HEK293 (cell line): ENCODE measurements around the gene TANC1.
A peak's percentile ranks its signal among the peaks of the same experiment; 100 is the strongest.

Experiments used
- CTCF ChIA-PET: fragments of 350-600 bp; formaldehyde crosslinking; extraction: SDS; loops from one replicate; lab custom pipeline; 2021; ENCODE audit warnings: antibody characterized with exemption; lab: Yijun Ruan, JAX
- POLR2A ChIA-PET: fragments of 300-600 bp; formaldehyde crosslinking; extraction: SDS; loops from one replicate; lab custom pipeline; 2020; ENCODE audit warnings: antibody characterized with exemption, inconsistent platforms; lab: Yijun Ruan, JAX
- H3K27ac ChIP-seq: fragments of 200-500 bp; sonication (Bioruptor generic); 2 replicates; pipeline ENCODE4 v1.5.1; 2014; ENCODE audit warnings: low read depth, low read length, control low read depth, inconsistent platforms; ENCODE audit errors: extremely low read depth
- H3K36me3 ChIP-seq, 2 experiments: fragments of 200-500 bp in 1 of 2; sonication (Bioruptor generic) in 1 of 2; 1 replicate in 1 of 2; 2 replicates in 1 of 2; pipeline ENCODE4 v1.5.1; 2014 to 2017; ENCODE audit warnings: inconsistent platforms in 2 of 2, low read length in 2 of 2; ENCODE audit not compliant: control insufficient read depth in 2 of 2, insufficient read depth in 1 of 2
- H3K4me1 ChIP-seq: fragments of 200-500 bp; sonication (Bioruptor generic); 2 replicates; pipeline ENCODE4 v1.5.1; 2014; ENCODE audit warnings: mild to moderate bottlenecking, low read length, inconsistent platforms; ENCODE audit not compliant: control insufficient read depth, insufficient read depth
- H3K4me3 ChIP-seq: 2 replicates; pipeline ENCODE4 v1.5.1; 2011; ENCODE audit warnings: low read depth, mild to moderate bottlenecking, control low read depth, low read length, moderate library complexity
- H3K9me3 ChIP-seq: fragments of 200-500 bp; sonication (Bioruptor generic); 2 replicates; pipeline ENCODE4 v1.5.1; 2014; ENCODE audit warnings: low read depth, low read length, inconsistent platforms; ENCODE audit not compliant: control insufficient read depth, insufficient read depth
- CTCF ChIP-seq: fragments of 450-650 bp; formaldehyde crosslinking; IDR thresholded peaks from 2 replicates; pipeline ENCODE4 v1.5.1; 2016; ENCODE audit warnings: missing biosample characterization, missing genetic modification characterization
- KLF1 ChIP-seq: fragments of 450-650 bp; formaldehyde crosslinking; IDR thresholded peaks from 2 replicates; pipeline ENCODE4 v1.5.1; 2016; ENCODE audit warnings: missing biosample characterization, missing genetic modification characterization
- MEIS1 ChIP-seq: sonication (generic); formaldehyde crosslinking; IDR thresholded peaks from 2 replicates; pipeline ENCODE4 v1.8.1; 2022; ENCODE audit warnings: missing genetic modification reagents, mild to moderate bottlenecking, borderline replicate concordance
- MYNN ChIP-seq: fragments of 450-650 bp; formaldehyde crosslinking; IDR thresholded peaks from 2 replicates; pipeline ENCODE4 v1.5.1; 2016; ENCODE audit warnings: missing biosample characterization, missing genetic modification characterization, borderline replicate concordance
- PRDM1 ChIP-seq: fragments of 450-650 bp; formaldehyde crosslinking; IDR thresholded peaks from 2 replicates; pipeline ENCODE4; 2016; ENCODE audit warnings: missing biosample characterization, missing genetic modification characterization
- RBAK ChIP-seq: fragments of 450-650 bp; formaldehyde crosslinking; IDR thresholded peaks from 2 replicates; pipeline ENCODE4 v1.5.1; 2016; ENCODE audit warnings: missing biosample characterization, missing genetic modification characterization
- REST ChIP-seq: fragments of 450-650 bp; formaldehyde crosslinking; IDR thresholded peaks from 2 replicates; pipeline ENCODE4 v1.5.1; 2016; ENCODE audit warnings: missing biosample characterization, missing genetic modification characterization
- SCRT2 ChIP-seq: fragments of 450-650 bp; formaldehyde crosslinking; IDR thresholded peaks from 2 replicates; pipeline ENCODE4 v1.5.1; 2016; ENCODE audit warnings: missing biosample characterization, missing genetic modification characterization
- SP3 ChIP-seq: fragments of 450-650 bp; formaldehyde crosslinking; IDR thresholded peaks from 2 replicates; pipeline ENCODE4 v1.5.1; 2016; ENCODE audit warnings: missing biosample characterization, missing genetic modification characterization
- TCF7L2 ChIP-seq: IDR thresholded peaks from 2 replicates; pipeline ENCODE4 v1.6.1; 2011; ENCODE audit warnings: low read depth, mild to moderate bottlenecking, inconsistent platforms, low read length, moderate library complexity, borderline replicate concordance
- TRIM28 ChIP-seq: IDR thresholded peaks from 2 replicates; pipeline ENCODE4 v1.6.1; 2011; ENCODE audit warnings: low read length, control low read depth, borderline replicate concordance
- YY2 ChIP-seq: fragments of 450-650 bp; formaldehyde crosslinking; IDR thresholded peaks from 2 replicates; pipeline ENCODE4 v1.5.1; 2016; ENCODE audit warnings: missing biosample characterization, missing genetic modification characterization
- ZBTB17 ChIP-seq: fragments of 450-650 bp; formaldehyde crosslinking; IDR thresholded peaks from 2 replicates; pipeline ENCODE4 v1.5.1; 2016; ENCODE audit warnings: missing biosample characterization, missing genetic modification characterization
- ZBTB20 ChIP-seq: fragments of 450-650 bp; formaldehyde crosslinking; IDR thresholded peaks from 2 replicates; pipeline ENCODE4 v1.5.1; 2016; ENCODE audit warnings: missing biosample characterization, missing genetic modification characterization
- ZFP37 ChIP-seq: fragments of 450-650 bp; formaldehyde crosslinking; IDR thresholded peaks from 2 replicates; pipeline ENCODE4 v1.5.1; 2016; ENCODE audit warnings: missing biosample characterization, missing genetic modification characterization
- ZFP69B ChIP-seq: fragments of 450-650 bp; formaldehyde crosslinking; IDR thresholded peaks from 2 replicates; pipeline ENCODE4 v1.5.1; 2016; ENCODE audit warnings: missing biosample characterization, missing genetic modification characterization
- ZIC2 ChIP-seq: fragments of 450-650 bp; formaldehyde crosslinking; IDR thresholded peaks from 2 replicates; pipeline ENCODE4 v1.5.1; 2016; ENCODE audit warnings: missing biosample characterization, missing genetic modification characterization
- ZNF155 ChIP-seq: fragments of 450-650 bp; formaldehyde crosslinking; IDR thresholded peaks from 2 replicates; pipeline ENCODE4 v1.5.1; 2016; ENCODE audit warnings: missing biosample characterization, missing genetic modification characterization
- ZNF2 ChIP-seq: fragments of 450-650 bp; formaldehyde crosslinking; IDR thresholded peaks from 2 replicates; pipeline ENCODE4 v1.5.1; 2016; ENCODE audit warnings: missing biosample characterization, missing genetic modification characterization
- ZNF280D ChIP-seq: fragments of 450-650 bp; formaldehyde crosslinking; IDR thresholded peaks from 2 replicates; pipeline ENCODE4 v1.5.1; 2016; ENCODE audit warnings: missing biosample characterization, missing genetic modification characterization
- ZNF398 ChIP-seq: fragments of 450-650 bp; formaldehyde crosslinking; IDR thresholded peaks from 2 replicates; pipeline ENCODE4 v1.5.1; 2017; ENCODE audit warnings: missing biosample characterization, missing genetic modification characterization
- ZNF423 ChIP-seq: fragments of 450-650 bp; formaldehyde crosslinking; IDR thresholded peaks from 2 replicates; pipeline ENCODE4 v1.5.1; 2016; ENCODE audit warnings: missing biosample characterization, missing genetic modification characterization
- ZNF514 ChIP-seq: fragments of 450-650 bp; formaldehyde crosslinking; IDR thresholded peaks from 2 replicates; pipeline ENCODE4 v1.5.1; 2016; ENCODE audit warnings: missing biosample characterization, missing genetic modification characterization
- ZNF558 ChIP-seq: fragments of 450-650 bp; formaldehyde crosslinking; IDR thresholded peaks from 2 replicates; pipeline ENCODE4 v1.5.1; 2016; ENCODE audit warnings: missing biosample characterization, missing genetic modification characterization
- ZNF621 ChIP-seq: fragments of 450-650 bp; formaldehyde crosslinking; IDR thresholded peaks from 2 replicates; pipeline ENCODE4 v1.5.1; 2017; ENCODE audit warnings: missing biosample characterization, missing genetic modification characterization
- ZNF629 ChIP-seq: fragments of 450-650 bp; formaldehyde crosslinking; IDR thresholded peaks from 2 replicates; pipeline ENCODE4 v1.5.1; 2017; ENCODE audit warnings: missing biosample characterization, missing genetic modification characterization
- ZNF768 ChIP-seq: fragments of 450-650 bp; formaldehyde crosslinking; IDR thresholded peaks from 2 replicates; pipeline ENCODE4 v1.5.1; 2018; ENCODE audit warnings: missing biosample characterization, mild to moderate bottlenecking, missing genetic modification characterization
- ZSCAN23 ChIP-seq: fragments of 450-650 bp; formaldehyde crosslinking; IDR thresholded peaks from 2 replicates; pipeline ENCODE4 v1.5.1; 2016; ENCODE audit warnings: missing biosample characterization, missing genetic modification characterization
- ZXDB ChIP-seq: fragments of 450-650 bp; formaldehyde crosslinking; IDR thresholded peaks from 2 replicates; pipeline ENCODE4 v1.5.1; 2016; ENCODE audit warnings: missing biosample characterization, missing genetic modification characterization

TANC1 gene

GRCh38 chr2:158968396-158969161, at the start of gene TANC1:
TANC1 (plus strand) TSS chr2:158968640; CDS start chr2:159065911, 97,271 bp downstream.
- peak within 1 kb of the TSS; percentile 99 for H3K27ac ChIP-seq
- POLR2A ChIA-PET, result interaction anchor here (0.8 to 5.3 kb wide), 15 partner anchors 9 to 322 kb away, joined by 3 to 57 read pairs (median 3); no protein-coding TSS in a partner anchor
- CTCF ChIA-PET, result interaction anchor here (0.7 to 1.3 kb wide), 2 partner anchors 19 to 65 kb away, joined by 4 to 5 read pairs; no protein-coding TSS in a partner anchor
- TF ChIP-seq RBAK (tag by site-specific recombination), result no peak
- no peak for TF ChIP-seq ZIC2 (tag by site-specific recombination)
- no peak for TF ChIP-seq ZNF155 (tag by site-specific recombination)
- no peak for TF ChIP-seq TCF7L2
- no peak for TF ChIP-seq TRIM28
- TF ChIP-seq ZNF280D (tag by site-specific recombination), result no peak
- no peak for TF ChIP-seq ZNF621 (tag by site-specific recombination)
- 0 out of 2 replicates have a peak, but pooled peaks have one; percentile 21 for TF ChIP-seq KLF1
- no peak; the same call in 1 of the 2 replicates for TF ChIP-seq ZNF2 (tag by site-specific recombination)
- TF ChIP-seq SCRT2, result no peak
- no peak for TF ChIP-seq REST (tag by site-specific recombination)
- TF ChIP-seq MYNN, result no peak
- 0 out of 2 replicates have a peak, but pooled peaks have one; percentile 38 for TF ChIP-seq ZFP37
- peak; percentile 87 for TF ChIP-seq PRDM1
- TF ChIP-seq MEIS1 (CRISPR knock-in tag), result no peak
- no peak for TF ChIP-seq ZNF514 (tag by site-specific recombination)
- TF ChIP-seq ZNF768 (tag by site-specific recombination), result no peak
- no peak for TF ChIP-seq ZNF558
- no peak for TF ChIP-seq ZNF423
- TF ChIP-seq ZNF398 (tag by site-specific recombination), result peak; percentile 30; the same call in 1 of the 2 replicates
- TF ChIP-seq ZBTB20 (tag by site-specific recombination), result peak; percentile 64; the same call in 1 of the 2 replicates
- no peak for TF ChIP-seq YY2
- TF ChIP-seq ZBTB17 (tag by site-specific recombination), result peak; percentile 72
- TF ChIP-seq ZNF629, result no peak
- peak; percentile 32; the same call in 1 of the 2 replicates for TF ChIP-seq SP3 (tag by site-specific recombination)
- no peak for TF ChIP-seq ZSCAN23 (tag by site-specific recombination)
- TF ChIP-seq CTCF, result peak; percentile 73
- TF ChIP-seq ZXDB (tag by site-specific recombination), result peak; percentile 12; the same call in 1 of the 2 replicates
- TF ChIP-seq ZFP69B (tag by site-specific recombination), result no peak

More at GRCh38 chr2:158968396-158969161, at the start of gene TANC1:
- Histone ChIP-seq H3K4me3 (peak within 1 kb of the TSS; percentile 94), H3K36me3 (no peaks in the 10 kb centered on the region), H3K4me1 (peaks cover 43% of the 10 kb centered on the region), H3K9me3 (no peaks in the 10 kb centered on the region)
